Loucy (cell line): ENCODE results near the gene SEC14L1.

Experiments
- CTCF ChIP-seq: fragments of 200-600 bp; sonication (generic); conservative IDR thresholded peaks from 2 replicates; pipeline ENCODE4 v1.5.1; 2014; ENCODE audit warnings: mild to moderate bottlenecking, antibody characterized with exemption, low read length
- EZH2phosphoT487 ChIP-seq: fragments of 200-600 bp; IDR thresholded peaks from 2 replicates; pipeline ENCODE4 v1.6.1; 2018; ENCODE audit warnings: antibody characterized with exemption, mild to moderate bottlenecking, moderate library complexity, borderline replicate concordance

GRCh38 chr17:77161953-77162352 lies 21.2 kb downstream of the SEC14L1 start:
- TF ChIP-seq CTCF (no peak), EZH2phosphoT487 (no peak)
